Common myeloid progenitor, CD34-positive (primary cell): ENCODE measurements around the gene SSPN. TPM values are rescaled to one million over a fixed set of nuclear protein-coding genes. Genes with fewer than 3 reads are reported as not detected.

Source experiments
- CTCF ChIA-PET: fragments of 350-600 bp; sonication (Branson Sonifier 250); formaldehyde crosslinking; loops from one replicate; lab custom pipeline; 2021; ENCODE audit warnings: antibody characterized with exemption; lab: Charles Lee
- POLR2A ChIA-PET: fragments of 350-600 bp; sonication (Branson Sonifier 250); formaldehyde crosslinking; loops from one replicate; lab custom pipeline; 2021; ENCODE audit warnings: antibody characterized with exemption; lab: Charles Lee
- DNase-seq, 3 donors: peaks; one replicate each; pipeline versions ENCODE4 v3.0.0 to v3.0.0-alpha.2; 2013
- H3K27ac ChIP-seq, 2 experiments: 1 replicate in 1 of 2; 2 replicates in 1 of 2; pipeline ENCODE4 v1.7.0; 2013; ENCODE audit warnings: inconsistent platforms in 2 of 2, low read length in 2 of 2, mild to moderate bottlenecking in 2 of 2, low read depth in 1 of 2, moderate library complexity in 1 of 2; ENCODE audit not compliant: severe bottlenecking in 2 of 2, insufficient read depth in 1 of 2, poor library complexity in 1 of 2
- H3K27me3 ChIP-seq, 5 experiments: replicated peaks in 2 of 5; 1 replicate in 3 of 5; 2 replicates in 2 of 5; pipeline versions ENCODE4 v1.6.1 to v1.7.0; 2013; ENCODE audit warnings: low read length in 4 of 5, mild to moderate bottlenecking in 2 of 5, moderate library complexity in 2 of 5, inconsistent platforms in 1 of 5; ENCODE audit not compliant: insufficient read depth in 5 of 5, control insufficient read depth in 4 of 5
- H3K36me3 ChIP-seq, 4 experiments: 1 replicate in 2 of 4; 2 replicates in 2 of 4; pipeline versions ENCODE4 v1.6.1 to v1.7.0; 2013; ENCODE audit warnings: low read length in 3 of 4, control low read depth in 1 of 4, mild to moderate bottlenecking in 1 of 4; ENCODE audit not compliant: control insufficient read depth in 4 of 4, insufficient read depth in 4 of 4
- H3K4me1 ChIP-seq, 4 experiments: 1 replicate in 3 of 4; 2 replicates in 1 of 4; pipeline versions ENCODE4 v1.6.1 to v1.7.1; 2013; ENCODE audit warnings: low read length in 3 of 4, mild to moderate bottlenecking in 3 of 4, control low read depth in 1 of 4, inconsistent platforms in 1 of 4, moderate library complexity in 1 of 4; ENCODE audit not compliant: control insufficient read depth in 4 of 4, insufficient read depth in 4 of 4; ENCODE audit errors: control extremely low read depth in 1 of 4
- H3K4me3 ChIP-seq, 7 experiments: 1 replicate in 4 of 7; 2 replicates in 3 of 7; pipeline versions ENCODE4 v1.5.1 to v1.7.0; 2013; ENCODE audit warnings: mild to moderate bottlenecking in 7 of 7, low read length in 6 of 7, moderate library complexity in 6 of 7, inconsistent platforms in 2 of 7, low read depth in 2 of 7, control low read depth in 1 of 7; ENCODE audit not compliant: insufficient read depth in 4 of 7, control insufficient read depth in 1 of 7; ENCODE audit errors: extremely low read depth in 1 of 7
- H3K9me3 ChIP-seq, 5 experiments: 1 replicate in 4 of 5; 2 replicates in 1 of 5; pipeline versions ENCODE4 v1.6.1 to v1.7.1; 2013; ENCODE audit warnings: low read length in 4 of 5, mild to moderate bottlenecking in 2 of 5, inconsistent platforms in 1 of 5, low read depth in 1 of 5, moderate library complexity in 1 of 5; ENCODE audit not compliant: control insufficient read depth in 4 of 5, insufficient read depth in 2 of 5; ENCODE audit errors: control extremely low read depth in 1 of 5
- WGBS: methylation state at CpG from one replicate; pipeline ENCODE4 v1.1.5; 2013; ENCODE audit not compliant: insufficient coverage; 5-methylcytosine and 5-hydroxymethylcytosine counted together
- polyA plus RNA-seq: library from polyadenylated mRNA; unstranded; fragments of 120-200 nt; gene quantifications from one replicate; pipeline ENCODE4 v1.2.1, GENCODE V29; 2013

Gene SSPN
- 2.2 TPM for polyA plus RNA-seq

GRCh38 chr12:26195250-26195640, at the start of gene SSPN:
Gene SSPN (plus strand): TSS chr12:26195573. CDS start chr12:26195673, 100 bp downstream.
- WGBS, result under 1% methylated on average over 21 of the region's 35 CpGs
- H3K4me1 ChIP-seq, result peaks cover 0 to 21% (median 8%) of the 10 kb centered on the region in 4 experiments
- peak within 1 kb of the TSS; percentile 54 to 86 (median 66) for H3K4me3 ChIP-seq
- ChIA-PET POLR2A (no interaction called here), CTCF (interaction anchor here (1.2 to 1.3 kb wide), 2 partner anchors 16 to 73 kb away, joined by 3 to 4 read pairs; no protein-coding TSS in a partner anchor)
- peak within 1 kb of the TSS in 1 of 2 experiments; percentile 57 for H3K27ac ChIP-seq
- peaks cover 0 to 3% (median 0%) of the 10 kb centered on the region in 5 experiments for H3K27me3 ChIP-seq
- H3K9me3 ChIP-seq, result no peaks in the 10 kb centered on the region
- H3K36me3 ChIP-seq, result no peaks in the 10 kb centered on the region
- peak; percentile 57 to 81 (median 72) for DNase-seq

GRCh38 chr12:26148291-26148690, 47.1 kb upstream of the SSPN start:
- ChIA-PET CTCF (no interaction called here), POLR2A (no interaction called here)
- WGBS, result 97% methylated on average over 6 of the region's 7 CpGs

GRCh38 chr12:26149968-26150500, 45.3 kb upstream of the SSPN start:
- ChIA-PET CTCF (interaction anchor here (1.0 kb wide), 2 partner anchors 12 to 15 kb away, joined by 3 read pairs; no protein-coding TSS in a partner anchor), POLR2A (no interaction called here)
- 0% methylated on average over 3 of the region's 5 CpGs for WGBS
- peak; percentile 4 to 64 (median 54) for DNase-seq
- Histone ChIP-seq H3K27me3 (no peaks in the 10 kb centered on the region), H3K36me3 (no peaks in the 10 kb centered on the region), H3K27ac (no peak overlapping the region), H3K4me3 (no peak overlapping the region), H3K9me3 (no peaks in the 10 kb centered on the region), H3K4me1 (peaks cover 0 to 16% (median 6%) of the 10 kb centered on the region in 4 experiments)

More at GRCh38 chr12:26148291-26148690, 47.1 kb upstream of the SSPN start:
- no peaks in the 10 kb centered on the region for H3K36me3 ChIP-seq
- no peaks in the 10 kb centered on the region for H3K27me3 ChIP-seq
- no peak overlapping the region for H3K27ac ChIP-seq
- no peaks in the 10 kb centered on the region for H3K9me3 ChIP-seq
- no peak for DNase-seq
- no peak overlapping the region for H3K4me3 ChIP-seq
- H3K4me1 ChIP-seq, result peaks cover 0 to 16% (median 6%) of the 10 kb centered on the region in 4 experiments

GRCh38 chr12:26150736-26151450, 44.5 kb upstream of the SSPN start:
- Histone ChIP-seq H3K4me3 (no peak overlapping the region), H3K27me3 (no peaks in the 10 kb centered on the region), H3K4me1 (peaks cover 0 to 16% (median 6%) of the 10 kb centered on the region in 4 experiments), H3K36me3 (no peaks in the 10 kb centered on the region), H3K27ac (no peak overlapping the region), H3K9me3 (no peaks in the 10 kb centered on the region)
- CTCF ChIA-PET, result interaction anchor here (1.0 kb wide), 1 partner anchor 16 kb away, joined by 3 read pairs; no protein-coding TSS in a partner anchor
- no peak for DNase-seq
- POLR2A ChIA-PET, result no interaction called here
- WGBS, result 100% methylated on average over 1 of the region's 2 CpGs

GRCh38 chr12:26152507-26153102, 42.8 kb upstream of the SSPN start:
- CTCF ChIA-PET, result no interaction called here

GRCh38 chr12:26153421-26154154, 41.8 kb upstream of the SSPN start:
- Histone ChIP-seq H3K27me3 (no peaks in the 10 kb centered on the region), H3K9me3 (no peaks in the 10 kb centered on the region), H3K4me3 (no peak overlapping the region), H3K4me1 (peaks cover 0 to 16% (median 6%) of the 10 kb centered on the region in 4 experiments), H3K27ac (no peak overlapping the region), H3K36me3 (no peaks in the 10 kb centered on the region)
- no peak for DNase-seq
- CTCF ChIA-PET, result interaction anchor here (0.6 to 0.8 kb wide), 2 partner anchors 13 to 158 kb away, joined by 3 read pairs; no protein-coding TSS in a partner anchor
- POLR2A ChIA-PET, result no interaction called here
- WGBS, result 95% methylated on average over 4 of the region's 5 CpGs

More at GRCh38 chr12:26152507-26153102, 42.8 kb upstream of the SSPN start:
- Histone ChIP-seq H3K9me3 (no peaks in the 10 kb centered on the region), H3K4me1 (peaks cover 0 to 16% (median 6%) of the 10 kb centered on the region in 4 experiments), H3K36me3 (no peaks in the 10 kb centered on the region), H3K4me3 (no peak overlapping the region), H3K27ac (no peak overlapping the region), H3K27me3 (no peaks in the 10 kb centered on the region)
- DNase-seq, result no peak
- WGBS, result 85% methylated on average over 2 of the region's 2 CpGs
- POLR2A ChIA-PET, result no interaction called here
